HepG2 (cell line): ENCODE measurements around the gene NAV2. TPM values are rescaled to one million over a fixed set of nuclear protein-coding genes. Genes with fewer than 3 reads are reported as not detected.
A peak's percentile ranks its signal among the peaks of the same experiment; 100 is the strongest.

Source experiments
- CSRNP2 ChIP-seq: sonication (generic); formaldehyde crosslinking; conservative IDR thresholded peaks from 2 replicates; pipeline ENCODE4 v1.8.0; 2022; ENCODE audit warnings: low read depth, missing genetic modification reagents
- EZH2 ChIP-seq: conservative IDR thresholded peaks from 2 replicates; pipeline ENCODE4 v1.6.1; 2012; ENCODE audit warnings: mild to moderate bottlenecking, low read depth, low read length, moderate library complexity
- GABPA ChIP-seq, 2 experiments: IDR thresholded peaks; 2 replicates each; pipeline ENCODE4 v1.6.1; 2011 to 2016; ENCODE audit warnings: low read depth in 2 of 2, low read length in 1 of 2, missing biosample characterization in 1 of 2, missing genetic modification characterization in 1 of 2
- HBP1 ChIP-seq: IDR thresholded peaks from 2 replicates; pipeline ENCODE4 v1.6.1; 2016; ENCODE audit warnings: low read depth, control low read depth
- IKZF5 ChIP-seq: IDR thresholded peaks from 2 replicates; pipeline ENCODE4 v1.6.1; 2018; ENCODE audit warnings: missing genetic modification reagents, mild to moderate bottlenecking, missing compliant biosample characterization
- JARID2 ChIP-seq: sonication (generic); formaldehyde crosslinking; IDR thresholded peaks from 2 replicates; pipeline ENCODE4 v1.8.1; 2023; ENCODE audit warnings: missing genetic modification reagents, inconsistent platforms; ENCODE audit not compliant: insufficient replicate concordance
- MIER2 ChIP-seq: IDR thresholded peaks from 2 replicates; pipeline ENCODE4 v1.6.1; 2016; ENCODE audit warnings: missing biosample characterization, missing genetic modification reagents
- RARG ChIP-seq: sonication (generic); formaldehyde crosslinking; IDR thresholded peaks from 2 replicates; pipeline ENCODE4 v1.4.0; 2020; ENCODE audit warnings: low read depth, mild to moderate bottlenecking, missing genetic modification reagents
- RFX1 ChIP-seq: fragments of 450-650 bp; IDR thresholded peaks from 2 replicates; pipeline ENCODE4 v1.6.1; 2017
- RFX5 ChIP-seq: IDR thresholded peaks from 2 replicates; pipeline ENCODE4 v1.6.1; 2011; ENCODE audit warnings: low read depth, low read length, improper control_type of control experiment
- RNF2 ChIP-seq: fragments of 450-650 bp; conservative IDR thresholded peaks from 2 replicates; pipeline ENCODE4 v1.6.1; 2016; ENCODE audit warnings: low read depth
- RXRA ChIP-seq: sonication (generic); formaldehyde crosslinking; IDR thresholded peaks from 2 replicates; pipeline ENCODE4 v1.5.1; 2020; ENCODE audit warnings: missing genetic modification reagents
- SALL1 ChIP-seq: sonication (generic); formaldehyde crosslinking; IDR thresholded peaks from 2 replicates; pipeline ENCODE4 v1.8.0; 2022; ENCODE audit warnings: mild to moderate bottlenecking, missing genetic modification reagents
- SIX1 ChIP-seq: sonication (generic); formaldehyde crosslinking; IDR thresholded peaks from 2 replicates; pipeline ENCODE4 v1.4.0; 2020; ENCODE audit warnings: missing genetic modification reagents, borderline replicate concordance
- SOX13 ChIP-seq, 3 experiments: fragments of 450-650 bp in 1 of 3; sonication (generic) in 1 of 3; formaldehyde crosslinking in 1 of 3; IDR thresholded peaks in 2 of 3; conservative IDR thresholded peaks in 1 of 3; 2 replicates each; pipeline versions ENCODE4 v1.5.0 to v1.6.1; 2016 to 2020; ENCODE audit warnings: antibody characterized with exemption in 1 of 3, mild to moderate bottlenecking in 1 of 3, missing compliant biosample characterization in 1 of 3, missing genetic modification reagents in 1 of 3, moderate library complexity in 1 of 3
- TBP ChIP-seq: sonication (generic); formaldehyde crosslinking; IDR thresholded peaks from 2 replicates; pipeline ENCODE4 v1.5.0; 2020; ENCODE audit warnings: missing genetic modification reagents
- TCF7 ChIP-seq: sonication (generic); IDR thresholded peaks from 2 replicates; pipeline ENCODE4 v1.6.1; 2016; ENCODE audit warnings: antibody characterized with exemption, low read depth
- TFE3 ChIP-seq: IDR thresholded peaks from 2 replicates; pipeline ENCODE4 v1.6.1; 2016
- ZBTB7A ChIP-seq: sonication (generic); formaldehyde crosslinking; IDR thresholded peaks from 2 replicates; pipeline ENCODE4 v1.8.0; 2022; ENCODE audit warnings: mild to moderate bottlenecking, missing genetic modification reagents
- ZNF30 ChIP-seq: sonication (generic); formaldehyde crosslinking; IDR thresholded peaks from 2 replicates; pipeline ENCODE4 v1.5.0; 2020; ENCODE audit warnings: mild to moderate bottlenecking, missing genetic modification reagents
- ZNF446 ChIP-seq: sonication (generic); formaldehyde crosslinking; IDR thresholded peaks from 2 replicates; pipeline ENCODE4 v1.5.0; 2020; ENCODE audit warnings: mild to moderate bottlenecking, missing genetic modification reagents
- ZNF605 ChIP-seq: sonication (generic); formaldehyde crosslinking; IDR thresholded peaks from 2 replicates; pipeline ENCODE4 v1.8.0; 2022; ENCODE audit warnings: mild to moderate bottlenecking, missing genetic modification reagents
- ZNF703 ChIP-seq: sonication (generic); formaldehyde crosslinking; IDR thresholded peaks from 2 replicates; pipeline ENCODE4 v1.5.1; 2020; ENCODE audit warnings: missing genetic modification reagents, mild to moderate bottlenecking, moderate library complexity, borderline replicate concordance
- ZNF83 ChIP-seq: sonication (generic); formaldehyde crosslinking; IDR thresholded peaks from 2 replicates; pipeline ENCODE4 v1.4.0; 2020; ENCODE audit warnings: missing genetic modification reagents, mild to moderate bottlenecking, borderline replicate concordance
- polyA plus RNA-seq, 8 experiments: library from polyadenylated mRNA; depleted of rRNA in 3 of 8; stranded (reverse) in 7 of 8; unstranded in 1 of 8; fragments of >200 nt; fragmentation: Illumina TruSeq in 4 of 8; extraction: Trizol in 4 of 8; gene quantifications; 2 replicates each; pipeline versions ENCODE4 v1.2.1 to v1.2.3, GENCODE V29; 2011 to 2016; ENCODE audit warnings: low read depth in 4 of 8, missing spikeins in 1 of 8, mixed read lengths in 1 of 8; ENCODE audit not compliant: insufficient read depth in 1 of 8
- total RNA-seq, 5 experiments: library from RNA; depleted of rRNA; stranded (reverse); fragments of >200 nt; fragmentation: Illumina TruSeq; extraction: Trizol; gene quantifications; 2 replicates each; pipeline ENCODE4 v1.2.3, GENCODE V29; 2016; ENCODE audit warnings: low read depth in 1 of 5

Gene NAV2
- total and polyA plus RNA-seq, 2 of the 13 experiments (the other 11 are each of a cell fraction or from before 2014, with no cell fraction given): 9.3 to 34.6 TPM

- TF ChIP-seq TFE3 (CRISPR knock-in tag) (no peak), GABPA (IDR thresholded peaks at IDR 0.05; ENCODE audit: low read depth, low read length) (no peak), GABPA (CRISPR knock-in tag; IDR thresholded peaks at IDR 0.05; ENCODE audit: low read depth) (no peak), RFX1 (no peak), TBP (CRISPR knock-in tag) (no peak), IKZF5 (CRISPR knock-in tag) (0 out of 2 replicates have a peak, but pooled peaks have one; percentile 39), RFX5 (no peak), CSRNP2 (CRISPR knock-in tag) (no peak), HBP1 (no peak), ZNF446 (no peak), JARID2 (CRISPR knock-in tag) (no peak), ZNF703 (CRISPR knock-in tag) (no peak), RXRA (CRISPR knock-in tag) (0 out of 2 replicates have a peak, but pooled peaks have one; percentile 14), RNF2 (peak; percentile 81), ZNF605 (CRISPR knock-in tag) (peak; percentile 39; the same call in 1 of the 2 replicates), ZNF30 (no peak), SOX13 (IDR thresholded peaks at IDR 0.05) (no peak), SOX13 (CRISPR knock-in tag; conservative IDR thresholded peaks at IDR 0.05 in 1 of 2, IDR thresholded peaks at IDR 0.05 in 1 of 2) (no peak), SALL1 (CRISPR knock-in tag) (no peak; the same call in 1 of the 2 replicates), ZNF83 (CRISPR knock-in tag) (no peak), TCF7 (no peak), RARG (CRISPR knock-in tag) (no peak), ZBTB7A (0 out of 2 replicates have a peak, but pooled peaks have one; percentile 32), MIER2 (CRISPR knock-in tag) (no peak), EZH2 (no peak), SIX1 (CRISPR knock-in tag) (no peak)
Measured at GRCh38 chr11:19712281-19713195, at the start of gene NAV2 (continued).
